Muscle of leg (tissue), 11 donors: ENCODE measurements around the gene CYTH1. TPM values are rescaled to one million over a fixed set of nuclear protein-coding genes. Genes with fewer than 3 reads are reported as not detected.

Experiments
- DNase-seq: peaks from one replicate; pipeline ENCODE4 v3.0.0; 2013
- H3K27ac ChIP-seq: one replicate; pipeline ENCODE4 v1.5.1; 2013; ENCODE audit warnings: mild to moderate bottlenecking, low read length, control low read depth
- H3K27me3 ChIP-seq: one replicate; pipeline ENCODE4 v1.6.1; 2013; ENCODE audit warnings: low read length; ENCODE audit not compliant: control insufficient read depth, insufficient read depth
- H3K36me3 ChIP-seq: one replicate; pipeline ENCODE4 v1.6.1; 2013; ENCODE audit warnings: low read length; ENCODE audit not compliant: control insufficient read depth, insufficient read depth
- H3K4me1 ChIP-seq: one replicate; pipeline ENCODE4 v1.6.1; 2013; ENCODE audit warnings: low read length; ENCODE audit not compliant: control insufficient read depth, insufficient read depth
- H3K4me3 ChIP-seq: one replicate; pipeline ENCODE4 v1.5.1; 2013; ENCODE audit warnings: low read length, control low read depth
- H3K9me3 ChIP-seq: replicated peaks from 2 replicates; pipeline ENCODE4 v1.6.1; 2013; ENCODE audit warnings: low read depth, low read length; ENCODE audit not compliant: control insufficient read depth
- WGBS: methylation state at CpG from one replicate; pipeline ENCODE4 v1.1.5; 2013; ENCODE audit warnings: missing lambda C conversion rate; ENCODE audit not compliant: insufficient coverage; 5-methylcytosine and 5-hydroxymethylcytosine counted together
- polyA plus RNA-seq, 8 donors: library from polyadenylated mRNA; unstranded; fragments of 120-200 nt; gene quantifications; one replicate each; pipeline versions ENCODE4 v1.2.1 to v1.2.3, GENCODE V29; 2013; ENCODE audit warnings: inconsistent platforms in 1 of 8, low replicate concordance in 1 of 8; ENCODE audit not compliant: insufficient read length in 8 of 8, insufficient read depth in 1 of 8
- total RNA-seq: library from RNA; stranded (reverse); fragments of 120-200 nt; gene quantifications from one replicate; pipeline ENCODE4 v1.2.4, GENCODE V29; 2013

The CYTH1 gene
- total and polyA plus RNA-seq, 9 donors, result 17.3 to 26.9 (median 21.1) TPM

- WGBS, result 75% methylated on average over 2 of the region's 4 CpGs
- Histone ChIP-seq H3K9me3 (no peaks in the 10 kb centered on the region), H3K27ac (no peak overlapping the region), H3K4me1 (peaks cover 50% of the 10 kb centered on the region), H3K27me3 (no peaks in the 10 kb centered on the region), H3K4me3 (no peak overlapping the region), H3K36me3 (no peaks in the 10 kb centered on the region)
- no peak for DNase-seq
These were observed 62.3 kb downstream of the CYTH1 start for GRCh38 chr17:78719630-78720298.

GRCh38 chr17:78718575-78719208 lies 63.4 kb downstream of the CYTH1 start:
- Histone ChIP-seq H3K36me3 (no peaks in the 10 kb centered on the region), H3K4me1 (peaks cover 40% of the 10 kb centered on the region), H3K4me3 (no peak overlapping the region), H3K27ac (no peak overlapping the region), H3K27me3 (no peaks in the 10 kb centered on the region), H3K9me3 (no peaks in the 10 kb centered on the region)
- DNase-seq, result no peak
- 90% methylated on average over 7 of the region's 8 CpGs for WGBS

GRCh38 chr17:78717431-78717980 lies 64.6 kb downstream of the CYTH1 start:
- Histone ChIP-seq H3K36me3 (no peaks in the 10 kb centered on the region), H3K27ac (peak overlapping the region; percentile 30), H3K4me1 (peaks cover 28% of the 10 kb centered on the region), H3K27me3 (no peaks in the 10 kb centered on the region), H3K4me3 (peak overlapping the region; percentile 32), H3K9me3 (no peaks in the 10 kb centered on the region)
- WGBS, result 13% methylated on average over 12 of the region's 14 CpGs
- DNase-seq, result peak; percentile 83

- no peaks in the 10 kb centered on the region for H3K9me3 ChIP-seq
- H3K36me3 ChIP-seq, result no peaks in the 10 kb centered on the region
- 18% methylated on average over 15 of the region's 19 CpGs for WGBS
- peak overlapping the region; percentile 32 for H3K4me3 ChIP-seq
- H3K4me1 ChIP-seq, result peaks cover 24% of the 10 kb centered on the region
- peak; percentile 82 for DNase-seq
- peak overlapping the region; percentile 30 for H3K27ac ChIP-seq
- no peaks in the 10 kb centered on the region for H3K27me3 ChIP-seq
These were observed 65.2 kb downstream of the CYTH1 start for GRCh38 chr17:78716814-78717393.

GRCh38 chr17:78716292-78716691 lies 65.8 kb downstream of the CYTH1 start:
- WGBS, result no CpG with 5 or more reads among the region's 1 CpG
- no peak overlapping the region for H3K4me3 ChIP-seq
- no peaks in the 10 kb centered on the region for H3K36me3 ChIP-seq
- no peak overlapping the region for H3K27ac ChIP-seq
- no peaks in the 10 kb centered on the region for H3K27me3 ChIP-seq
- no peaks in the 10 kb centered on the region for H3K9me3 ChIP-seq
- H3K4me1 ChIP-seq, result peaks cover 24% of the 10 kb centered on the region
- DNase-seq, result no peak

- H3K27me3 ChIP-seq, result no peaks in the 10 kb centered on the region
- H3K4me3 ChIP-seq, result no peak overlapping the region
- DNase-seq, result no peak
- WGBS, result no CpG with 5 or more reads among the region's 1 CpG
- H3K36me3 ChIP-seq, result no peaks in the 10 kb centered on the region
- no peak overlapping the region for H3K27ac ChIP-seq
- no peaks in the 10 kb centered on the region for H3K9me3 ChIP-seq
- peaks cover 24% of the 10 kb centered on the region for H3K4me1 ChIP-seq
These were observed 66.2 kb downstream of the CYTH1 start for GRCh38 chr17:78715876-78716275.

GRCh38 chr17:78715000-78715771 lies 66.9 kb downstream of the CYTH1 start:
- DNase-seq, result no peak
- Histone ChIP-seq H3K27me3 (no peaks in the 10 kb centered on the region), H3K4me3 (no peak overlapping the region), H3K36me3 (no peaks in the 10 kb centered on the region), H3K27ac (no peak overlapping the region), H3K4me1 (peaks cover 24% of the 10 kb centered on the region), H3K9me3 (no peaks in the 10 kb centered on the region)
- WGBS, result 67% methylated on average over 5 of the region's 14 CpGs

- DNase-seq, result no peak
- H3K36me3 ChIP-seq, result no peaks in the 10 kb centered on the region
- WGBS, result no CpG with 5 or more reads among the region's 4 CpGs
- H3K9me3 ChIP-seq, result no peaks in the 10 kb centered on the region
- H3K4me1 ChIP-seq, result peaks cover 24% of the 10 kb centered on the region
- H3K4me3 ChIP-seq, result no peak overlapping the region
- H3K27ac ChIP-seq, result no peak overlapping the region
- H3K27me3 ChIP-seq, result no peaks in the 10 kb centered on the region
These were observed 67.5 kb downstream of the CYTH1 start for GRCh38 chr17:78714534-78714933.

- Histone ChIP-seq H3K4me1 (peaks cover 16% of the 10 kb centered on the region), H3K27ac (no peak overlapping the region), H3K9me3 (no peaks in the 10 kb centered on the region), H3K4me3 (no peak overlapping the region), H3K27me3 (no peaks in the 10 kb centered on the region), H3K36me3 (peaks cover 3% of the 10 kb centered on the region)
- no CpG with 5 or more reads among the region's 2 CpGs for WGBS
- DNase-seq, result no peak
These were observed 70.0 kb downstream of the CYTH1 start for GRCh38 chr17:78712043-78712442.

- H3K9me3 ChIP-seq, result no peaks in the 10 kb centered on the region
- 93% methylated on average over 4 of the region's 4 CpGs for WGBS
- no peak overlapping the region for H3K4me3 ChIP-seq
- no peak for DNase-seq
- H3K4me1 ChIP-seq, result peaks cover 7% of the 10 kb centered on the region
- H3K27me3 ChIP-seq, result no peaks in the 10 kb centered on the region
- peaks cover 7% of the 10 kb centered on the region for H3K36me3 ChIP-seq
- no peak overlapping the region for H3K27ac ChIP-seq
These were observed 71.5 kb downstream of the CYTH1 start for GRCh38 chr17:78710607-78711006.
